ENCODE measurements around the gene MRPS9. TPM values are rescaled to one million over a fixed set of nuclear protein-coding genes. Genes with fewer than 3 reads are reported as not detected.

Gene MRPS9
- total and polyA plus RNA-seq, 9 of the 15 experiments (the other 6 are each of a cell fraction or from before 2014, with no cell fraction given) = 46.2 to 143 (median 65.6) TPM

DNA sequence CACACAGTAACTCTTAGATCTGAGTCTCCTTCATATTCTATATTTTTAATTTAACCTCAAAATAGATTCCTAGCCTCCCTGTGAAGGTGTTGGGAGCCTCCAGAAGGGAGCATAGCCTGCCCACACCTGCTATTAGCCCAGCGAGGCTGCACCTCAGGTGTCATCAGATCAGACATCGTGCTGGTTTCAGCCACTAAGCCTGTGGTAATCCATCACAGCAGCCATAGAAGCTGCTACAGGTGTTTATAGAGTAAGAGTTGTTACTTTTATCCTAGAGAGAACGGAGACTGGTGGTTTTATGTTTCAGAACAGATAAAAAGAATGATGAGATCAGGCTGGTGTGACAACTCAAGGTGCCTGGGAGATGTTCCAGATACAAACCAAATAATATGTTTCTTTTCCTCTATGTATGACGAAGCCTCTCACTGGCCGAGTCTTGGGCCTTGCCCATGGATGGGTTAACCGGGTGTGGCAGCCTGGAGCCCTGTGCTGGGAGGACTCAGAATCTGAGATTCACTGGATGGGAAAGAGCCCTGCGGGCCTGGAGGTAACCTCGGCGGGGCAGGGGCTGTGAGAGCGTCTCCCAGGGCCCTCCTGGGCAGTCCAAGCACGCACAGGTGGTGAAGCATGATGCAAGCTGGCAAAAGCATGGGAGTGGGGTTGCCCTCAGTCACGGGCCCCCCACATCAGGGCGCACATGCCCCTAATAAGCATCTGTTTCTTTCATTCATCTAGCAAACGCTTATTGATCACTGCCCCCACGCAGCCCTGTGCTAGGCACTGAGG lies 73.7 kb downstream of the MRPS9 start:
- WGBS (ENCODE audit: insufficient coverage, low coverage, missing lambda C conversion rate) = 47% methylated on average over 14 of the region's 15 CpGs
- DNase-seq (ENCODE audit: extremely low read depth in 1 of 4, low spot score in 3 of 4) (no peak), ATAC-seq (no peak), FAIRE-seq (no peak)
- TF ChIP-seq HDAC1 (IDR thresholded peaks at IDR 0.05) = no peak
- no peak for TF ChIP-seq TCF7L2 (IDR thresholded peaks at IDR 0.05; ENCODE audit: low read depth, low read length)
- no peak for TF ChIP-seq MEIS2 (IDR thresholded peaks at IDR 0.05; ENCODE audit: partially characterized antibody)
- no peak for TF ChIP-seq ZZZ3 (IDR thresholded peaks at IDR 0.05)
- no peak for TF ChIP-seq NCOR1 (IDR thresholded peaks at IDR 0.05)
- no peak for TF ChIP-seq ETV1 (tag; conservative IDR thresholded peaks at IDR 0.05; ENCODE audit: low read depth)
- H3K27me3 ChIP-seq (ENCODE audit: control insufficient read depth in 2 of 2, insufficient read depth in 2 of 2, low read length in 2 of 2) = no peaks in the 10 kb centered on the region
- H3K79me2 ChIP-seq (ENCODE audit: control insufficient read depth, insufficient read depth, low read length) = no peaks in the 10 kb centered on the region
- no TSS peak for BruUV-seq (replicated peaks)
- no peaks in the 10 kb centered on the region for H4K20me1 ChIP-seq (replicated peaks; ENCODE audit: control insufficient read depth, insufficient read depth, low read length)
- CTCF ChIA-PET (ENCODE audit: low intra/inter-chr PET ratio) = no interaction called here
- H3K9me1 ChIP-seq (ENCODE audit: control insufficient read depth, insufficient read depth, low read length) = no peaks in the 10 kb centered on the region
- in situ Hi-C loops (cut with MboI) (loop anchor here (5.0 to 25.0 kb wide), 2 partner anchors 131 to 426 kb away; partner anchors contain the start of gene GPR45), intact Hi-C loops (cut with micrococcal nuclease) (loop anchor here (10.0 kb wide), 1 partner anchor 413 kb away; no protein-coding TSS in a partner anchor)
- no peaks in the 10 kb centered on the region for H3K4me1 ChIP-seq (replicated peaks in 1 of 2; ENCODE audit: control insufficient read depth in 2 of 2, insufficient read depth in 2 of 2, low read length in 2 of 2)
- H2AFZ ChIP-seq (ENCODE audit: low read depth, low read length) = no peak overlapping the region
- POLR2A ChIA-PET = no interaction called here
- H3K27ac ChIP-seq (ENCODE audit: extremely low read depth, low read depth, low read length) = no peak overlapping the region
- H3K4me3 ChIP-seq = no peak overlapping the region
- H3K4me2 ChIP-seq (ENCODE audit: insufficient read depth, low read length) = no peak overlapping the region
- no peak overlapping the region; a peak in 1 of 4 replicates for H3K9ac ChIP-seq (ENCODE audit: insufficient read depth in 1 of 2, low read depth in 2 of 2, low read length in 2 of 2)
- no peaks in the 10 kb centered on the region for H3K36me3 ChIP-seq (ENCODE audit: control insufficient read depth, insufficient read depth, low read length)
- H3K9me3 ChIP-seq (replicated peaks; ENCODE audit: control insufficient read depth, insufficient read depth, low read depth, low read length) = no peaks in the 10 kb centered on the region

Measured in K562 (cell line).